Measurements from ENCODE around the gene SGCA.

DNA sequence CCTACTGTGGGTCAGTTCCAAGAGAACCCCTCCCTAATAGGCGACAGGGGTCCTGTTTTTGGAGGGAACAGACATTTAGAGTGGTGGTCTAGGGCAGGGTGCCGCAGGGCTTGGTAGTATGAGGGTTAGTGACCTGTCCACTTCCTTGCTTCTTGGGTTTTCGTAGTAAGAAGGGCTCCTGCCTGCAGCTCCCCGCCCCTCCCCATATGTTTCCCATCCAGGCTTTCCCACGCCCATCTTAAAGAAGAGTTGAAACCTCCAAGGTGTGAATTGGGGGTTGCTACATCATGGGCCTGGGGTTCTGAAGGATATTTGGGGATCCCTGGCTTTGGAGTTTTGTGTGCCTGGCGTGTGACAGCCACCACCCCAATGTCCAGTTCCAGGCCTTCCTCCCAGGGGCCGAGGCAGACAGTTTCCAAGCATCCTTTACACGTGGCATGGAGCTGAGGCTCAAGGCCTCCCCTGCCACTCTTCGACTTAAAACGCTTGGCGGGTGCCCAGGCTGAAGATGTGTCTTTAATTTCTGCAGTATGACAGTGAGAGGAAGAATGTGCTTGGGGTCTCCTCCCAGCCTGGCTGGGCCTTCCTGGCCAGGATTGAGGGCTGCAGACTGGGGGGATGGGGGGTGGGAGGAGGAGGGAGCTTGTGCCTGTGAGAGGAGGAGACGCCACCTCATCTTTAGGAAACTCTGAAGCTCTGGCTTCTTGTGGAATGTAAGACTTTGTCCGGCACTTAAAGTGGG lies 38.0 kb downstream of the SGCA start:
- TF ChIP-seq, protein P1, sequence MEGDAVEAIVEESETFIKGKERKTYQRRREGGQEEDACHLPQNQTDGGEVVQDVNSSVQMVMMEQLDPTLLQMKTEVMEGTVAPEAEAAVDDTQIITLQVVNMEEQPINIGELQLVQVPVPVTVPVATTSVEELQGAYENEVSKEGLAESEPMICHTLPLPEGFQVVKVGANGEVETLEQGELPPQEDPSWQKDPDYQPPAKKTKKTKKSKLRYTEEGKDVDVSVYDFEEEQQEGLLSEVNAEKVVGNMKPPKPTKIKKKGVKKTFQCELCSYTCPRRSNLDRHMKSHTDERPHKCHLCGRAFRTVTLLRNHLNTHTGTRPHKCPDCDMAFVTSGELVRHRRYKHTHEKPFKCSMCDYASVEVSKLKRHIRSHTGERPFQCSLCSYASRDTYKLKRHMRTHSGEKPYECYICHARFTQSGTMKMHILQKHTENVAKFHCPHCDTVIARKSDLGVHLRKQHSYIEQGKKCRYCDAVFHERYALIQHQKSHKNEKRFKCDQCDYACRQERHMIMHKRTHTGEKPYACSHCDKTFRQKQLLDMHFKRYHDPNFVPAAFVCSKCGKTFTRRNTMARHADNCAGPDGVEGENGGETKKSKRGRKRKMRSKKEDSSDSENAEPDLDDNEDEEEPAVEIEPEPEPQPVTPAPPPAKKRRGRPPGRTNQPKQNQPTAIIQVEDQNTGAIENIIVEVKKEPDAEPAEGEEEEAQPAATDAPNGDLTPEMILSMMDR (IDR thresholded peaks at IDR 0.05), result no peak
- TF ChIP-seq POLR2AphosphoS5 (IDR thresholded peaks at IDR 0.05), result no peak
- TF ChIP-seq EP300 (IDR thresholded peaks at IDR 0.05), result no peak
- no peak for TF ChIP-seq POLR2A (IDR thresholded peaks at IDR 0.05)
